IMR-90 (cell line): ENCODE results near the gene PISD.

Source experiments
- BHLHE40 ChIP-seq: fragments of 150-350 bp; IDR thresholded peaks from 2 replicates; pipeline ENCODE4 v1.6.1; 2016; ENCODE audit warnings: mild to moderate bottlenecking, low read depth, low read length
- CHD1 ChIP-seq: IDR thresholded peaks from 2 replicates; pipeline ENCODE4 v1.6.1; 2012; ENCODE audit warnings: low read depth, low read length, improper control_type of control experiment
- POLR2A ChIP-seq: IDR thresholded peaks from 2 replicates; pipeline ENCODE4 v1.6.1; 2012; ENCODE audit warnings: mild to moderate bottlenecking, low read depth, low read length
- RAD21 ChIP-seq: IDR thresholded peaks from 2 replicates; pipeline ENCODE4 v1.6.1; 2012; ENCODE audit warnings: low read length, improper control_type of control experiment
- TF ChIP-seq, protein P1 (sequence below): conservative IDR thresholded peaks from 2 replicates; pipeline ENCODE4 v1.5.1; 2012; ENCODE audit warnings: mild to moderate bottlenecking, low read depth, low read length, improper control_type of control experiment

DNA sequence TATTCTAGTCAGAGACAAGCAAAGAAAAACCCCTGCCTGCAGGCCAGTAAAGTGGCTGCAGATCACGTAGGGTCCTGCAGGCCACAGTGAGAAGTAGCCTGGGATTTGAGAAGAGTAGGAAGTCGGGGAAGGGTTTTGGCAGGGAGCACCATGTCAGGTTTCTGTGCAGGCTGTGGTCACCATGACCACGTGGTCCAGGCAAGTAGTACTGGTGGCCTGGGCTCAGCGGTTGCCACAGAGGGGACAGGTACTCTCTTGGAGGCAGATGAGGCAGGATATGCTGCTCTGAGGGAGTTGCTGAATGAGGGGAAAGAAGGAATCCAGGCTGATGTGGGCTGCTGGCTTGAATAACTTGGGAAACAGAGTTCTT lies 46.5 kb downstream of the PISD start:
- TF ChIP-seq, protein P1, sequence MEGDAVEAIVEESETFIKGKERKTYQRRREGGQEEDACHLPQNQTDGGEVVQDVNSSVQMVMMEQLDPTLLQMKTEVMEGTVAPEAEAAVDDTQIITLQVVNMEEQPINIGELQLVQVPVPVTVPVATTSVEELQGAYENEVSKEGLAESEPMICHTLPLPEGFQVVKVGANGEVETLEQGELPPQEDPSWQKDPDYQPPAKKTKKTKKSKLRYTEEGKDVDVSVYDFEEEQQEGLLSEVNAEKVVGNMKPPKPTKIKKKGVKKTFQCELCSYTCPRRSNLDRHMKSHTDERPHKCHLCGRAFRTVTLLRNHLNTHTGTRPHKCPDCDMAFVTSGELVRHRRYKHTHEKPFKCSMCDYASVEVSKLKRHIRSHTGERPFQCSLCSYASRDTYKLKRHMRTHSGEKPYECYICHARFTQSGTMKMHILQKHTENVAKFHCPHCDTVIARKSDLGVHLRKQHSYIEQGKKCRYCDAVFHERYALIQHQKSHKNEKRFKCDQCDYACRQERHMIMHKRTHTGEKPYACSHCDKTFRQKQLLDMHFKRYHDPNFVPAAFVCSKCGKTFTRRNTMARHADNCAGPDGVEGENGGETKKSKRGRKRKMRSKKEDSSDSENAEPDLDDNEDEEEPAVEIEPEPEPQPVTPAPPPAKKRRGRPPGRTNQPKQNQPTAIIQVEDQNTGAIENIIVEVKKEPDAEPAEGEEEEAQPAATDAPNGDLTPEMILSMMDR: no peak
- TF ChIP-seq POLR2A: no peak
- no peak for TF ChIP-seq RAD21
- no peak for TF ChIP-seq BHLHE40
- no peak for TF ChIP-seq CHD1
